ENCODE measurements around the gene KRTAP19-8. TPM values are rescaled to one million over a fixed set of nuclear protein-coding genes. Genes with fewer than 3 reads are reported as not detected.

Gene KRTAP19-8
- total and polyA plus RNA-seq, 4 donors = not detected

DNA sequence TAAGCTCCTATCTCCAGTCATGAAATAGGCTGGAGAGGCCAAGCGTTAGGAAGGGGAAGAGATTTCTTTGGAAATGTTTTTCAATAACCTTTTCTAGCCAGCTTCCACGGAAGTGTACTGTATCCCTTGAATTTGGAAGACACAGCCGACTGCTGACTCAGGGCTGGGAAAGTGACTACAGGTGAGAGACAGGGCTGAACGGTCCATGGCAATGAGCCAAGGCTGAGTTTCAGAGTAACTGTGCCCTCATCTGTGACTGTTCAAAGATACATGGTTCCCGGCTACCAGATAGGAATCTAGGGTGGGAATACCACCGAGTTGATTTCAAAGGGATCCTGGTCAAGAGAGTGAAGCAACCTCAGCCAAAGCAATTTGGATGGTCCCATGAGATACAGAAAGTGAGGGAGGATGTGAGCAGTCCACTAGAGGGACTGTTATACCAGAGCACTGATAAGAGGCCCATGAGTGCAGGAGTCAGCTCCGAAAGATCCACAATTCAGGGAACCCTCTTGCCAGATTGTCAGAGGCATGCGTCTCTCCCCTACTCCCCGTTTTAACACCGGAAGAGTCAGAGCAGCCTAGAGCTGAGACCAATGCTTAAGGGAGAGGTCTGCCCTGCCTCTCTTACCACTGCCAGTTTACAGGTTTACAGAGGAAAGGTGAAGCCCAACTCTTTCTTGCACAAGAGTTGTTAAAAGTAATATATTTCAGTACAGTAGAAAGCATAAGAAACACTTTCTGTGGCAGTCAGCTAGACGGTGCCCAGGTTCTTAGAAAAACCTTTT lies 3.2 kb upstream of the KRTAP19-8 start:
- no peaks in the 10 kb centered on the region for H3K9me3 ChIP-seq (ENCODE audit: control insufficient read depth in 4 of 4, low read length in 3 of 4)
- H3K36me3 ChIP-seq (ENCODE audit: control insufficient read depth in 4 of 4, insufficient read depth in 3 of 4, low read depth in 1 of 4, low read length in 3 of 4) = no peaks in the 10 kb centered on the region
- no peak overlapping the region for H3K9ac ChIP-seq (ENCODE audit: low read depth in 1 of 2, low read length in 2 of 2)
- H3K4me3 ChIP-seq (ENCODE audit: low read depth in 1 of 3, low read length in 3 of 3) = no peak overlapping the region
- DNase-seq (ENCODE audit: low spot score) = no peak
- TF ChIP-seq RAD21 (IDR thresholded peaks at IDR 0.05) (no peak), GABPA (IDR thresholded peaks at IDR 0.05 in 1 of 2, conservative IDR thresholded peaks at IDR 0.05 in 1 of 2) (no peak), YY1 (IDR thresholded peaks at IDR 0.05) (no peak), FOXA2 (IDR thresholded peaks at IDR 0.05) (no peak), EGR1 (IDR thresholded peaks at IDR 0.05; ENCODE audit: low read depth in 2 of 2) (no peak), FOXA1 (IDR thresholded peaks at IDR 0.05) (no peak), HNF4G (IDR thresholded peaks at IDR 0.05) (no peak), TAF1 (conservative IDR thresholded peaks at IDR 0.05) (no peak), NR2F2 (IDR thresholded peaks at IDR 0.05) (no peak), HNF4A (conservative IDR thresholded peaks at IDR 0.05) (no peak), SP1 (IDR thresholded peaks at IDR 0.05) (no peak), RXRA (IDR thresholded peaks at IDR 0.05) (no peak)
- TF ChIP-seq, protein P1, sequence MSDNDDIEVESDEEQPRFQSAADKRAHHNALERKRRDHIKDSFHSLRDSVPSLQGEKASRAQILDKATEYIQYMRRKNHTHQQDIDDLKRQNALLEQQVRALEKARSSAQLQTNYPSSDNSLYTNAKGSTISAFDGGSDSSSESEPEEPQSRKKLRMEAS (IDR thresholded peaks at IDR 0.05) = no peak
- TF ChIP-seq, protein P2, sequence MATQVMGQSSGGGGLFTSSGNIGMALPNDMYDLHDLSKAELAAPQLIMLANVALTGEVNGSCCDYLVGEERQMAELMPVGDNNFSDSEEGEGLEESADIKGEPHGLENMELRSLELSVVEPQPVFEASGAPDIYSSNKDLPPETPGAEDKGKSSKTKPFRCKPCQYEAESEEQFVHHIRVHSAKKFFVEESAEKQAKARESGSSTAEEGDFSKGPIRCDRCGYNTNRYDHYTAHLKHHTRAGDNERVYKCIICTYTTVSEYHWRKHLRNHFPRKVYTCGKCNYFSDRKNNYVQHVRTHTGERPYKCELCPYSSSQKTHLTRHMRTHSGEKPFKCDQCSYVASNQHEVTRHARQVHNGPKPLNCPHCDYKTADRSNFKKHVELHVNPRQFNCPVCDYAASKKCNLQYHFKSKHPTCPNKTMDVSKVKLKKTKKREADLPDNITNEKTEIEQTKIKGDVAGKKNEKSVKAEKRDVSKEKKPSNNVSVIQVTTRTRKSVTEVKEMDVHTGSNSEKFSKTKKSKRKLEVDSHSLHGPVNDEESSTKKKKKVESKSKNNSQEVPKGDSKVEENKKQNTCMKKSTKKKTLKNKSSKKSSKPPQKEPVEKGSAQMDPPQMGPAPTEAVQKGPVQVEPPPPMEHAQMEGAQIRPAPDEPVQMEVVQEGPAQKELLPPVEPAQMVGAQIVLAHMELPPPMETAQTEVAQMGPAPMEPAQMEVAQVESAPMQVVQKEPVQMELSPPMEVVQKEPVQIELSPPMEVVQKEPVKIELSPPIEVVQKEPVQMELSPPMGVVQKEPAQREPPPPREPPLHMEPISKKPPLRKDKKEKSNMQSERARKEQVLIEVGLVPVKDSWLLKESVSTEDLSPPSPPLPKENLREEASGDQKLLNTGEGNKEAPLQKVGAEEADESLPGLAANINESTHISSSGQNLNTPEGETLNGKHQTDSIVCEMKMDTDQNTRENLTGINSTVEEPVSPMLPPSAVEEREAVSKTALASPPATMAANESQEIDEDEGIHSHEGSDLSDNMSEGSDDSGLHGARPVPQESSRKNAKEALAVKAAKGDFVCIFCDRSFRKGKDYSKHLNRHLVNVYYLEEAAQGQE (IDR thresholded peaks at IDR 0.05) = no peak
- TF ChIP-seq, protein P3, sequence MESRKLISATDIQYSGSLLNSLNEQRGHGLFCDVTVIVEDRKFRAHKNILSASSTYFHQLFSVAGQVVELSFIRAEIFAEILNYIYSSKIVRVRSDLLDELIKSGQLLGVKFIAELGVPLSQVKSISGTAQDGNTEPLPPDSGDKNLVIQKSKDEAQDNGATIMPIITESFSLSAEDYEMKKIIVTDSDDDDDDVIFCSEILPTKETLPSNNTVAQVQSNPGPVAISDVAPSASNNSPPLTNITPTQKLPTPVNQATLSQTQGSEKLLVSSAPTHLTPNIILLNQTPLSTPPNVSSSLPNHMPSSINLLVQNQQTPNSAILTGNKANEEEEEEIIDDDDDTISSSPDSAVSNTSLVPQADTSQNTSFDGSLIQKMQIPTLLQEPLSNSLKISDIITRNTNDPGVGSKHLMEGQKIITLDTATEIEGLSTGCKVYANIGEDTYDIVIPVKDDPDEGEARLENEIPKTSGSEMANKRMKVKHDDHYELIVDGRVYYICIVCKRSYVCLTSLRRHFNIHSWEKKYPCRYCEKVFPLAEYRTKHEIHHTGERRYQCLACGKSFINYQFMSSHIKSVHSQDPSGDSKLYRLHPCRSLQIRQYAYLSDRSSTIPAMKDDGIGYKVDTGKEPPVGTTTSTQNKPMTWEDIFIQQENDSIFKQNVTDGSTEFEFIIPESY (IDR thresholded peaks at IDR 0.05) = no peak
- TF ChIP-seq, protein P4, sequence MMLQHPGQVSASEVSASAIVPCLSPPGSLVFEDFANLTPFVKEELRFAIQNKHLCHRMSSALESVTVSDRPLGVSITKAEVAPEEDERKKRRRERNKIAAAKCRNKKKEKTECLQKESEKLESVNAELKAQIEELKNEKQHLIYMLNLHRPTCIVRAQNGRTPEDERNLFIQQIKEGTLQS (IDR thresholded peaks at IDR 0.05) = no peak
- no peak overlapping the region for H3K27ac ChIP-seq (ENCODE audit: low read depth in 1 of 2, low read length in 2 of 2)
- no peaks in the 10 kb centered on the region for H3K27me3 ChIP-seq (ENCODE audit: control insufficient read depth in 4 of 4, insufficient read depth in 4 of 4, low read length in 3 of 4)
- H3K4me1 ChIP-seq (ENCODE audit: control insufficient read depth in 4 of 4, insufficient read depth in 4 of 4, low read length in 3 of 4) = no peaks in the 10 kb centered on the region
- 74% methylated on average over 11 of the region's 11 CpGs for WGBS

DNA sequence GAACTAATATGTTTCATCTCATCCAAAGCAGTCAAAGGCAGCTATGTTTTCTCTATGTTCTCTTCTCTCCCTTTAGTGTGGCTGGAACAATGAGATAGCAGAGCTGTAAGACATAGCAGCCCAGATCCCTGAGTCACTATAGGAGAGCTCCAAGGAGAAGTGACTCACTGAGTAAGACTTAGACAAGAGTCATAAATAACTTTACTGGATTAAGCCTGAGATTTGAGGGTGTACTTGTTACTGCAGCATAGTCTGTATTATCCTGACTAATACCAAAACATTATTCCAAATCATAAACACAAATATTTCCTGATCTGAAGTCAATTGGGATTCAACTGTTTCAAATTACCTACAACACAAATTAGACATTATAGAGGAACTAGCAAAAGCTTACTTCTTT lies 3.9 kb downstream of the KRTAP19-8 start:
- Histone ChIP-seq H3K36me3 (ENCODE audit: control insufficient read depth in 4 of 4, insufficient read depth in 3 of 4, low read depth in 1 of 4, low read length in 3 of 4) (no peaks in the 10 kb centered on the region), H3K4me3 (ENCODE audit: low read depth in 1 of 3, low read length in 3 of 3) (no peak overlapping the region), H3K4me1 (ENCODE audit: control insufficient read depth in 4 of 4, insufficient read depth in 4 of 4, low read length in 3 of 4) (peaks cover 0 to 1% (median 0%) of the 10 kb centered on the region in 4 donors), H3K27me3 (ENCODE audit: control insufficient read depth in 4 of 4, insufficient read depth in 4 of 4, low read length in 3 of 4) (no peaks in the 10 kb centered on the region), H3K27ac (ENCODE audit: low read depth in 1 of 2, low read length in 2 of 2) (no peak overlapping the region), H3K9me3 (ENCODE audit: control insufficient read depth in 4 of 4, low read length in 3 of 4) (no peaks in the 10 kb centered on the region), H3K9ac (ENCODE audit: low read depth in 1 of 2, low read length in 2 of 2) (no peak overlapping the region)
- TF ChIP-seq FOXA2 (IDR thresholded peaks at IDR 0.05) (no peak), RXRA (IDR thresholded peaks at IDR 0.05) (no peak), FOXA1 (IDR thresholded peaks at IDR 0.05) (no peak), TAF1 (conservative IDR thresholded peaks at IDR 0.05) (no peak), NR2F2 (IDR thresholded peaks at IDR 0.05) (no peak), SP1 (IDR thresholded peaks at IDR 0.05) (no peak), YY1 (IDR thresholded peaks at IDR 0.05) (no peak), RAD21 (IDR thresholded peaks at IDR 0.05) (no peak), EGR1 (IDR thresholded peaks at IDR 0.05; ENCODE audit: low read depth in 2 of 2) (no peak)
- TF ChIP-seq, protein P2 (IDR thresholded peaks at IDR 0.05) = no peak
- DNase-seq (ENCODE audit: low spot score) = no peak
